Breast epithelium (tissue), 3 donors: ENCODE results near the gene SLC2A8.

ENCODE experiments used
- POLR2A ChIP-seq: fragments of 450-650 bp; IDR thresholded peaks from one replicate; pipeline ENCODE4 v1.6.1; 2016; ENCODE audit warnings: antibody characterized with exemption, mild to moderate bottlenecking, moderate library complexity
- POLR2AphosphoS5 ChIP-seq, 3 donors: sonication (generic); formaldehyde crosslinking; IDR thresholded peaks; one replicate each; pipeline ENCODE4 v1.6.1; 2017; ENCODE audit warnings: antibody characterized with exemption in 3 of 3
- TF ChIP-seq, protein P1 (sequence below), 3 donors: fragments of 450-650 bp; IDR thresholded peaks; one replicate each; pipeline ENCODE4 v1.5.1; 2016 to 2017; ENCODE audit warnings: antibody characterized with exemption in 3 of 3, mild to moderate bottlenecking in 3 of 3, moderate library complexity in 3 of 3

DNA sequence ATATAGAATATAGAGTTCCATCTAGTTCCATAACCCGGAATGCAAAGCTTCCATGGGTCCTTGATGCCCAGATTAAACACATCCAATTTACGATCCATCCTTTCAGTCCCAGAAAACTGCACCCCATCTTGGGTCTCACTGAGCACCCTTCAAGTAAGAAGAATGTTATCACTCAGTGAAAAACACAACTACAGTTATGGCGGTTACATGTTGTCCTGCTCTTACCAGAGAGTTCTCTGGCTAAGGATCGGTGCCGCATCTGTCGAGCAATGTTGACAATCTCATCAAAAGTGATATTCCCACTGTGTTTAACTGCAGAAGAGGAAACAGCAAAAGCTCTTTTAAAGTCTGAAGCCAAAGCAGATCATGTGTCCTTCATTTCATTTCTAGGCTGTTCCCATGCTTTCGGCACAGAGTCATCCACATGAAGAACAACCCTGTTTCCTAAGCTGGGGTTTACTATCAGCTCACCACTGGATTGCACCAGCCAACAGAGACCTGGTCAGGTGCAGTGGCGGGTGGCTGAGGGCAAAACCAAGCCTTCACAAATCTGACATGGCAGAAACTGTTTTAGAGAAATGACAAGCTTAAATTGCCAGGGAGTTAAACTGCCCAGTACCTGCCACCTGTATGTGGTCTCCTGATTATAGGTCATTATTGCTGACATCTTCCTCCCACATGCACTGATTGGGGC lies 51.3 kb downstream of the SLC2A8 start:
- TF ChIP-seq, protein P1, sequence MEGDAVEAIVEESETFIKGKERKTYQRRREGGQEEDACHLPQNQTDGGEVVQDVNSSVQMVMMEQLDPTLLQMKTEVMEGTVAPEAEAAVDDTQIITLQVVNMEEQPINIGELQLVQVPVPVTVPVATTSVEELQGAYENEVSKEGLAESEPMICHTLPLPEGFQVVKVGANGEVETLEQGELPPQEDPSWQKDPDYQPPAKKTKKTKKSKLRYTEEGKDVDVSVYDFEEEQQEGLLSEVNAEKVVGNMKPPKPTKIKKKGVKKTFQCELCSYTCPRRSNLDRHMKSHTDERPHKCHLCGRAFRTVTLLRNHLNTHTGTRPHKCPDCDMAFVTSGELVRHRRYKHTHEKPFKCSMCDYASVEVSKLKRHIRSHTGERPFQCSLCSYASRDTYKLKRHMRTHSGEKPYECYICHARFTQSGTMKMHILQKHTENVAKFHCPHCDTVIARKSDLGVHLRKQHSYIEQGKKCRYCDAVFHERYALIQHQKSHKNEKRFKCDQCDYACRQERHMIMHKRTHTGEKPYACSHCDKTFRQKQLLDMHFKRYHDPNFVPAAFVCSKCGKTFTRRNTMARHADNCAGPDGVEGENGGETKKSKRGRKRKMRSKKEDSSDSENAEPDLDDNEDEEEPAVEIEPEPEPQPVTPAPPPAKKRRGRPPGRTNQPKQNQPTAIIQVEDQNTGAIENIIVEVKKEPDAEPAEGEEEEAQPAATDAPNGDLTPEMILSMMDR (IDR thresholded peaks at IDR 0.05), result no peak
- no peak for TF ChIP-seq POLR2AphosphoS5 (IDR thresholded peaks at IDR 0.05)
- no peak for TF ChIP-seq POLR2A
